BE2C (cell line): ENCODE measurements around the gene CMIP.

Experiments
- DNase-seq: peaks from one replicate; pipeline ENCODE4 v3.0.0-alpha.2; 2020
- H3K27me3 ChIP-seq: fragments of 250-450 bp; sonication (Bioruptor Pico); 2 replicates; pipeline ENCODE4 v1.5.1; 2020; ENCODE audit warnings: mild to moderate bottlenecking
- H3K36me3 ChIP-seq: fragments of 250-450 bp; sonication (Bioruptor Pico); 2 replicates; pipeline ENCODE4 v1.5.1; 2020; ENCODE audit warnings: mild to moderate bottlenecking
- H3K4me1 ChIP-seq: fragments of 250-450 bp; sonication (Bioruptor Pico); 2 replicates; pipeline ENCODE4 v1.5.1; 2020
- H3K4me3 ChIP-seq: 2 replicates; pipeline ENCODE4 v1.5.1; 2011; ENCODE audit warnings: low read depth, low read length
- H3K9me3 ChIP-seq: fragments of 250-450 bp; sonication (Bioruptor Pico); 2 replicates; pipeline ENCODE4 v1.5.1; 2020
- TF ChIP-seq, protein P1 (sequence below): IDR thresholded peaks from 2 replicates; pipeline ENCODE4 v1.5.1; 2012; ENCODE audit warnings: mild to moderate bottlenecking, low read depth, low read length

The CMIP gene

DNA sequence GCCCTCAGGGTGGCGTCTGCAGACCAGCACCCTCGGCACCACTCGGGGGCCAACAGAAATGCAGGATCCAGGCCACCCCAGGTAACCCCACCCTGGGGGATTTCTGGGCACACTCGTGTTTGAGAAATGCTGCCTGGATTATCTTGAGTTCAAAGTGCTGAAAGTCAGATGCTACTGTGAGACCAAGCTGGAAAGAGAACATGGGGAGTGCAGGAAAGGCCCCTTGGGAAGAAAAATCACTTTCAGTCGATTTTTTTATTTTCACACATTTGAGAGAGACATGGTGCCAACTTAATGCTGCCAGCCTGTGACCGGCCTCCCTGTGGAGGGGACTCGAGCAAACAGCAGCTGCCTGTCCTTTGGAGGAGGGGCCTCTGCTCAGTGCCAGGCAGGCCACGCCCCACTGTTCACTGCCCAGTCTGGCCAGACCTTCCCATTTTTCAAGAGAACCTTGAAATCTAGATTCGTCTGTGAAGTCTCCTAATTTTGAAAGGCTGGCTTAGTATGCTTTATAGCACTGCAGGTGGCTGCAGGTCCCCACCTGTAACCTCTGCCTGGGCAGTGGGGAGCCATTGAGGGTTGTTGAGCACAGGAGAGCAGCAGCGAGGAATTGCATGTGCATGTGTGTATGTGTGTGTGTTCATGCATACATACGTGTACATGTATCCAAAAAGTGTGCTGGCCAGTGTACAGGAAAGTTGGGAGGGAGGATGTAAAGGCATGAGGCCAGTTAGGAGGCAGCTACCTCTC lies 263.8 kb downstream of the CMIP start:
- H3K9me3 ChIP-seq: no peaks in the 10 kb centered on the region
- H3K4me1 ChIP-seq: no peaks in the 10 kb centered on the region
- H3K36me3 ChIP-seq: peaks cover 4% of the 10 kb centered on the region

DNA sequence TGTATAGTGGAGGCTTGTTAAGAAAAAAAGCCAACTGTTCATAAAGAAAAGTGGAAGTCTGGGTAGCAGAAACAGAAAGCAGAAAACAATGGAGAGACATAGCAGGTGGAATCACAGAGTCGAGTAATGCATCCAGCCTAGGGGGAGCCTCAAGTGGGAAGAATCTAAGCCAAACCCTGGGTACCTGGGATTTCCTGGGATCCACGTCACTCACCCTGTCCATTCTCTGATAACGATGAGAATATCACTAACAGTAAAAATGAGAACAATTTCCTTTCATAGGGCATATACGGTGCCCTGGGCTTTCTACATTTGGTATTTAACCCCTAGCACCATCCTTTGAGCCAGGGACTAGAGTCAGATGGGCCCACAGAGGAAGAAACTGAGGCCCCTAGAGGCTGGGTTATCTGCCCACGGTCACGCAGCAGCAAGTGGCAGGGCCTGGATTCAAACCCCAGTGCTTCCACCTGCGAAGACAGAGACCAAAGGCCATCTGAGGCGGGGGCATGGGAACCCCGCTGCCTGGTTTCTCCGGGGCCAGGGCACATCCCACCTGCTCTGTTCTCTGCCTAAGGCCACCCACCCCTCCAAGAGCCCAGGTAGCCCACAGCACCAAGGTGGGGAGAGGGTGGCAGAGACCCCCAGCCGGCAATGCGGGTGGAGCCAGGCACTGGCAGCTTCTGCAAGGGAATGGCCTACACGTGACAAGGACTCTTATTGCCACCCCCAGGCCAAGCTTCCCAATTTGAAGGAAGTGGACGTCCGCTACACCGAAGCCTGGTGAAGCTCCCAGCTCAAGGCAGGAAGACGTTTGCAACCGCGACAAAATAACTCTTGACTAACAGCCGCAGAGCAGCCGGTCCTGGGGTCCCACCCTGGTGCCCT lies 264.6 kb downstream of the CMIP start:
- DNase-seq: no peak
- Histone ChIP-seq H3K36me3 (peaks cover 4% of the 10 kb centered on the region), H3K27me3 (no peaks in the 10 kb centered on the region), H3K4me1 (no peaks in the 10 kb centered on the region), H3K9me3 (no peaks in the 10 kb centered on the region), H3K4me3 (no peak overlapping the region)
- TF ChIP-seq, protein P1, sequence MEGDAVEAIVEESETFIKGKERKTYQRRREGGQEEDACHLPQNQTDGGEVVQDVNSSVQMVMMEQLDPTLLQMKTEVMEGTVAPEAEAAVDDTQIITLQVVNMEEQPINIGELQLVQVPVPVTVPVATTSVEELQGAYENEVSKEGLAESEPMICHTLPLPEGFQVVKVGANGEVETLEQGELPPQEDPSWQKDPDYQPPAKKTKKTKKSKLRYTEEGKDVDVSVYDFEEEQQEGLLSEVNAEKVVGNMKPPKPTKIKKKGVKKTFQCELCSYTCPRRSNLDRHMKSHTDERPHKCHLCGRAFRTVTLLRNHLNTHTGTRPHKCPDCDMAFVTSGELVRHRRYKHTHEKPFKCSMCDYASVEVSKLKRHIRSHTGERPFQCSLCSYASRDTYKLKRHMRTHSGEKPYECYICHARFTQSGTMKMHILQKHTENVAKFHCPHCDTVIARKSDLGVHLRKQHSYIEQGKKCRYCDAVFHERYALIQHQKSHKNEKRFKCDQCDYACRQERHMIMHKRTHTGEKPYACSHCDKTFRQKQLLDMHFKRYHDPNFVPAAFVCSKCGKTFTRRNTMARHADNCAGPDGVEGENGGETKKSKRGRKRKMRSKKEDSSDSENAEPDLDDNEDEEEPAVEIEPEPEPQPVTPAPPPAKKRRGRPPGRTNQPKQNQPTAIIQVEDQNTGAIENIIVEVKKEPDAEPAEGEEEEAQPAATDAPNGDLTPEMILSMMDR: no peak

More for the DNA sequence above, 263.8 kb downstream of the CMIP start:
- TF ChIP-seq, protein P1: no peak
- Histone ChIP-seq H3K4me3 (no peak overlapping the region), H3K27me3 (no peaks in the 10 kb centered on the region)
- DNase-seq: no peak

DNA sequence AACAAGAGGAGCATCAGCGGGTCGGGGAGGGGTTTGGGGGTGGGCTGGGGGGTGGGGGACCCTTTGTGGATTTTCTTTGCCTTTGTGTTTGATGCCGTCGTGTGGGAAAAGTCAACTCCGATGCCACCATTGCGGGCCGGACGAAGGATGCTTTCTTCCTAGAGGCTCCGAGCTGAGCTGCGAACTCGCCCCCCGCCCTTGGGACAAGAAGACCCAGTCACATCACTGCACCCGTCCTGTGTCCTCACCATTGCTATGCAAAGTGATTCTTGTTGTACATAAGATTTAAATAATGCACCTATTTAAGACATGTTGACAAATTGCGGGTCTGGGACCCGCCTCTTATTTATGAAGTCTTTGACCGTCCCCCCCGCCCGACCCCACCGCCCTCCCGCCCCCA lies 265.4 kb downstream of the CMIP start:
- DNase-seq: no peak
- TF ChIP-seq, protein P1: no peak
- Histone ChIP-seq H3K4me3 (no peak overlapping the region), H3K36me3 (peaks cover 4% of the 10 kb centered on the region), H3K9me3 (no peaks in the 10 kb centered on the region), H3K27me3 (no peaks in the 10 kb centered on the region), H3K4me1 (no peaks in the 10 kb centered on the region)

DNA sequence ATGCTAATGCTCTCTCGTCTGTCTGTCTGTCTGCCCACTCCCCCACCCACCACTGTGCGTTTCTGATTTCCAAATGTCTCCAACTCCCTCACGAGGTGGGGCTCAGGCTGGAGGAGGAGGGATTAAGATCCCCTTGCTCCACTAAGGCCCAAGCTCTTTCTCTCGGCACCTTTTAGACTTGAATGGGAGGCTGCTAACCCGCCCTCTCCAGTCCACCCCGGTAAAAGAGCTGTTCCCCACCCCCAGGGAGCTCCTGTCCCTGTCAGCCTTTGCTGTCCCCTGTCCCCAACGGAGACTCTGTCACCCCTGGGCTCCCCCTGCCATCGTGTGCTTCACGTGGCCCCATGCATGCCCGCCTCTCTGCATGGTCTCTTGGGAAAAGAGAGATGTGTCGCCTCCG lies 266.0 kb downstream of the CMIP start:
- TF ChIP-seq, protein P1: no peak
- H3K4me3 ChIP-seq: no peak overlapping the region
- peaks cover 2% of the 10 kb centered on the region for H3K4me1 ChIP-seq
- no peaks in the 10 kb centered on the region for H3K27me3 ChIP-seq
- DNase-seq: no peak
- H3K9me3 ChIP-seq: no peaks in the 10 kb centered on the region
- H3K36me3 ChIP-seq: peaks cover 4% of the 10 kb centered on the region

DNA sequence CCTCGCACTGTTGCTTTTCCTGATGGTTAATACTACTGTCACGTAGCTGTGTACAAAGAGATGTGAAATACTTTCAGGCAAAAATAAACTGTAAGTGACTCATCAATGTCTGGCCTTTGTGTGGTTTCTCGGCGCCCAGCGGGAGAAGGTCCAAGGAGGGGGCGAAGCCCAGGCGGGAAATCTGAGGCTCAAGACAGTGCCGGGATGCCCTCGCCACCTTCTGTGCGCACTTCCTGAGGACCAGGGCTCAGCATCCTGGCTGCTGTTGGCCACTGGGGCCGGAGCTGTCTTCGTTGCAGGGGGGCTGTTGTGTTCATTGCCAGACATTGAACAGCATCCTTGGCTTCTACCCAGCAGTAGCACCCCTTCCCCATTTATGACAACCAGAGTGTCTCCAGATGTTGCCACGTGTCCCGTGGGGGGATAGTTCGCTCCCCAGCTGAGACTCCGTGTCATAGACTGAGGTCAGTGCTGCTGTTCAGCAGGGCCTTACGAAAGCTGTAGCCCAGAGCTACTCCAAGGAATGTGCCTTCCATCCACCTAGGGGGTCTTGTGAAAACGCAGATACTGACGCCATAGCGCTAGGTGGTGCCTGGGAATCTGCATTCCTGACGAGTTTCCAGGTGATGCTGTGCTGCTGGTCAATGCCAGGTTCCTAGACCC lies 267.2 kb downstream of the CMIP start:
- Histone ChIP-seq H3K9me3 (no peaks in the 10 kb centered on the region), H3K27me3 (no peaks in the 10 kb centered on the region), H3K4me1 (peaks cover 5% of the 10 kb centered on the region), H3K4me3 (no peak overlapping the region), H3K36me3 (peaks cover 3% of the 10 kb centered on the region)
- no peak for DNase-seq
- TF ChIP-seq, protein P1: no peak
